Smooth muscle cell of the pulmonary artery (primary cell): Measurements from ENCODE around the gene DNAI7. TPM values are rescaled to one million over a fixed set of nuclear protein-coding genes. Genes with fewer than 3 reads are reported as not detected.

ENCODE experiments used
- total RNA-seq: library from RNA; depleted of rRNA; stranded (reverse); fragments of >200 nt; gene quantifications from 2 replicates; pipeline ENCODE4 v1.2.3, GENCODE V29; 2014

The DNAI7 gene, protein sequence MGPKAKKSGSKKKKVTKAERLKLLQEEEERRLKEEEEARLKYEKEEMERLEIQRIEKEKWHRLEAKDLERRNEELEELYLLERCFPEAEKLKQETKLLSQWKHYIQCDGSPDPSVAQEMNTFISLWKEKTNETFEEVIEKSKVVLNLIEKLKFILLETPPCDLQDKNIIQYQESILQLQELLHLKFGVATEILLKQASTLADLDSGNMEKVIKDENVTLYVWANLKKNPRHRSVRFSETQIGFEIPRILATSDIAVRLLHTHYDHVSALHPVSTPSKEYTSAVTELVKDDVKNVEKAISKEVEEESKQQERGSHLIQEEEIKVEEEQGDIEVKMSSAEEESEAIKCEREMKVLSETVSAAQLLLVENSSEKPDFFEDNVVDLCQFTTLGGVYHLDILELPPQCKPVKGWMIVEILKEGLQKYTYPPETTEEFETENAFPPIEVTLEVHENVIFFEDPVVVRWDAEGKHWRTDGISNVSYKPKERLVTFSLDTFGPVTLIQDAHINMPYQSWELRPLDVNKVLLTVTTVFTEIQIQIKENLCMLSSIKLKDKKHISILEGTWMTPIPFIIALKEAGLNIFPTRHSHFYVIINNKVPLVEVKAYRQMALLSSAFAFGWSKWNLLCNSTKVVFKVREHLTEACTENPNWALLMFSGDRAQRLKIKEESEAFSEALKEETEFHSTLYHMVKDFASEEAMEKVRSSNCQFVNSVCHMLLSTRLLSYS
- total RNA-seq, result 0.20 and 0.53 TPM in 2 replicates

GRCh38 chr12:25195056-25195971 lies at the start of gene DNAI7, which contains the start of gene ETFRF1:
DNAI7 (minus strand) TSS chr12:25195160; CDS start chr12:25195078, 82 bp downstream.
ETFRF1 (plus strand) TSS chr12:25195237; CDS start chr12:25203957, 8,720 bp downstream.

Other genes starting within 250 kb of the DNAI7 start
- gene BCAT1, start 246.1 kb downstream of the DNAI7 start, total RNA-seq, result 186 and 363 TPM in 2 replicates
- gene ETFRF1, start 77 bp upstream of the DNAI7 start, total RNA-seq, result 11.6 and 16.5 TPM in 2 replicates
- 12.5 and 20.4 TPM in 2 replicates for gene KRAS, start 55.8 kb upstream of the DNAI7 start, total RNA-seq